Measurements from ENCODE around the gene TGM5.

- no peak for TF ChIP-seq CTCF (IDR thresholded peaks at IDR 0.05; ENCODE audit: insufficient read depth, low read length, poor library complexity, severe bottlenecking)
- TF ChIP-seq EZH2phosphoT487 (conservative IDR thresholded peaks at IDR 0.05; ENCODE audit: low read length): no peak
Measured at GRCh38 chr15:43211224-43211735, 55.4 kb downstream of the TGM5 start.

Data from SU-DHL-6 (cell line).